GM10248 (cell line): ENCODE measurements around the gene CDC37.
"Not testable (repeated sequence)": the region's sequence is repeated elsewhere in the genome, so short reads cannot be mapped to it uniquely, and the experiment has no call there.

Source experiments
- CTCF ChIA-PET: fragments of 300-600 bp; sonication (Branson Sonifier 250); formaldehyde crosslinking; extraction: SDS; loops from one replicate; lab custom pipeline; 2021; ENCODE audit warnings: antibody characterized with exemption; lab: Yijun Ruan, JAX
- POLR2A ChIA-PET: fragments of 350-650 bp; sonication (Branson Sonifier 250); formaldehyde crosslinking; extraction: SDS; loops from one replicate; lab custom pipeline; 2020; ENCODE audit warnings: antibody characterized with exemption; lab: Yijun Ruan, JAX
- DNase-seq: peaks from one replicate; pipeline ENCODE4 v3.0.0; 2012; ENCODE audit errors: extremely low spot score
- CTCF ChIP-seq: IDR thresholded peaks from 2 replicates; pipeline ENCODE4 v1.5.1; 2012; ENCODE audit warnings: mild to moderate bottlenecking, low read depth; ENCODE audit errors: extremely low read depth, missing control alignments, control extremely low read depth

The CDC37 gene

GRCh38 chr19:10417541-10418234, 14.3 kb upstream of the CDC37 start:
- ChIA-PET POLR2A (interaction anchor here (0.8 to 1.4 kb wide), 3 partner anchors 10 to 147 kb away, joined by 3 to 13 read pairs (median 3); partner anchors contain the start of genes CDC37 and ICAM1), CTCF (interaction anchor here (0.6 to 29.5 kb wide), 27 partner anchors 6 to 485 kb away, joined by 3 to 979 read pairs (median 4); partner anchors contain the start of genes CDC37, ICAM1, ICAM5 and PDE4A)
- TF ChIP-seq CTCF, result no peak
- DNase-seq, result no peak

GRCh38 chr19:10416380-10417257, 13.3 kb upstream of the CDC37 start:
- ChIA-PET CTCF (interaction anchor here (0.6 to 29.5 kb wide), 45 partner anchors 7 to 484 kb away, joined by 3 to 979 read pairs (median 4); partner anchors contain the start of genes CDC37, ICAM1, ICAM5 and MRPL4), POLR2A (interaction anchor here (1.2 kb wide), 1 partner anchor 11 kb away, joined by 4 read pairs; no protein-coding TSS in a partner anchor)
- TF ChIP-seq CTCF, result peak; percentile 74
- peak; percentile 89 for DNase-seq

- ChIA-PET CTCF (interaction anchor here (0.6 to 29.5 kb wide), 32 partner anchors 8 to 448 kb away, joined by 3 to 979 read pairs (median 4); partner anchors contain the start of genes CDC37, ICAM1, ICAM5 and MRPL4), POLR2A (interaction anchor here (1.2 kb wide), 1 partner anchor 11 kb away, joined by 4 read pairs; no protein-coding TSS in a partner anchor)
- no peak for DNase-seq
- no peak for TF ChIP-seq CTCF
Measured at GRCh38 chr19:10416083-10416379, 12.7 kb upstream of the CDC37 start.

GRCh38 chr19:10412257-10412977, 9.1 kb upstream of the CDC37 start:
- DNase-seq, result no peak
- ChIA-PET CTCF (interaction anchor here (1.0 to 29.5 kb wide), 9 partner anchors 8 to 234 kb away, joined by 3 to 979 read pairs (median 6); partner anchors contain the start of genes CDC37 and PDE4A), POLR2A (interaction anchor here (0.6 to 1.4 kb wide), 7 partner anchors 9 to 310 kb away, joined by 3 to 8 read pairs (median 4); partner anchors contain the start of genes CDC37 and ICAM1)
- no peak for TF ChIP-seq CTCF

- DNase-seq, result not testable (repeated sequence)
- ChIA-PET CTCF (interaction anchor here (0.6 to 29.5 kb wide), 6 partner anchors 6 to 447 kb away, joined by 3 to 979 read pairs (median 12); partner anchors contain the start of genes CDC37 and PDE4A), POLR2A (interaction anchor here (0.5 kb wide), 1 partner anchor 139 kb away, joined by 8 read pairs; no protein-coding TSS in a partner anchor)
Measured at GRCh38 chr19:10411224-10411623, 7.9 kb upstream of the CDC37 start.

GRCh38 chr19:10408511-10409283, 5.4 kb upstream of the CDC37 start:
- POLR2A ChIA-PET, result interaction anchor here (0.7 kb wide), 1 partner anchor 966 kb away, joined by 3 read pairs; no protein-coding TSS in a partner anchor
- no peak for TF ChIP-seq CTCF
- CTCF ChIA-PET, result interaction anchor here (0.8 to 29.5 kb wide), 4 partner anchors 4 to 75 kb away, joined by 3 to 979 read pairs (median 491); partner anchors contain the start of genes CDC37 and PDE4A
- DNase-seq, result peak; percentile 66
